Measurements from ENCODE around the gene CBX5. TPM values are rescaled to one million over a fixed set of nuclear protein-coding genes. Genes with fewer than 3 reads are reported as not detected.
"Not testable (repeated sequence)": the region's sequence is repeated elsewhere in the genome, so short reads cannot be mapped to it uniquely, and the experiment has no call there.

Gene CBX5
- total and polyA plus RNA-seq, 4 donors, result 114 to 138 (median 130) TPM

DNA sequence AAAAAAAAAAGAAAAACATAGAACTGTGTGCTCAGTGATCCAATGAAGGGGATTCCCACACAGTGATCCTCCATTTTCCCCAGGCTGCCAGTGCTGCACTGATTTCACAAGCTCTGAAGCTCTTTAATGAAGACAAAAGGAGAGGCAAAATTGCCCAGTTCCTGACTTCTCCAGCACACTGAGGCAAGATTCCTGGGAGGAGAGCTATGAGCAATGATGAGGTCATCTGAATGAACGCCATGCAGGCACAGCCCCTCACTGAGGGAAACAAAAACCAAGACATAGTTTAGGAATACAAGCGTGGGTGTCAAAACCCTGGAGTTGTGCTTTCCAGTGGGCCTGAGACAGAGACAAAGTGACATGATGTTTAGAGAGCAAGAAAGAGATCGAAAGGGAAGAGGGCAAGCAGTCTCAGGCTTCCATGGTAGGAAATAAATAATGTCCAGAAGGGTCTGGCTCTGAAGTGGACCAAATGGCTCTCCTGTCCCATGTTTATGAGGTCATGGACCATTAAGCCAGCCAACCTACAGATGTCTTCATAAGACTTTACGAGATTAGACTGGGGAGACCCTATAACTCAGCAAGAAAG lies 50.2 kb downstream of the CBX5 start:
- 49% methylated on average over 3 of the region's 4 CpGs for WGBS (ENCODE audit: insufficient coverage)
- DNase-seq (ENCODE audit: low read depth in 4 of 6, low spot score in 6 of 6), result peak in 1 of 6 donors; percentile 40
- Histone ChIP-seq H3K4me1 (ENCODE audit: control insufficient read depth, insufficient read depth, low read length) (peaks cover 10% of the 10 kb centered on the region), H3K36me3 (ENCODE audit: control insufficient read depth, insufficient read depth, low read length) (peaks cover 6% of the 10 kb centered on the region), H3K4me3 (ENCODE audit: low read depth, low read length) (no peak overlapping the region), H3K9me3 (ENCODE audit: control insufficient read depth, insufficient read depth, low read length) (no peaks in the 10 kb centered on the region), H3K27me3 (ENCODE audit: control insufficient read depth, insufficient read depth, low read length) (no peaks in the 10 kb centered on the region), H3K27ac (ENCODE audit: low read depth, low read length) (peak overlapping the region; percentile 83)

DNA sequence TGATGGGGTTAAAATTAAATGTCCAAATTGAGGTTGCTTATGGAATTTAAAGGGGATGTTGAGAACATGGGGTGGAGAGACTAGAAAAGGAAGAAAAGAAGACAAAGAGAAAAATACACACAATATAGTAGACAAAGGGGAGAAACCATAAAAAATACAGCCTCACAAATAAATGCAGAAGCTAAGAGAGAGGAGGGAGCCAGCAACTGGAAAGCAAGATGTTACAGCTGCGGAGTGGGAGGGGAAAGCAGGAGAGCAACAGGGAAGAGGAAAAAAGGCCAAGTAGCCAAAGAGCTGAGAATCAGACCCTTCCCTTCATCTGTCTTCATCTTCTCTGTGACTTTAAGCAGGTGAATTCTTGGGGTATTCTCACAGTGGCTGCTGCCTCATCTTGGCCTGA lies 51.5 kb downstream of the CBX5 start:
- Histone ChIP-seq H3K36me3 (ENCODE audit: control insufficient read depth, insufficient read depth, low read length) (peaks cover 2% of the 10 kb centered on the region), H3K4me1 (ENCODE audit: control insufficient read depth, insufficient read depth, low read length) (peaks cover 10% of the 10 kb centered on the region), H3K27me3 (ENCODE audit: control insufficient read depth, insufficient read depth, low read length) (no peaks in the 10 kb centered on the region), H3K9me3 (ENCODE audit: control insufficient read depth, insufficient read depth, low read length) (no peaks in the 10 kb centered on the region), H3K27ac (ENCODE audit: low read depth, low read length) (peak overlapping the region; percentile 25), H3K4me3 (ENCODE audit: low read depth, low read length) (no peak overlapping the region)
- DNase-seq (ENCODE audit: low read depth in 4 of 6, low spot score in 6 of 6), result peak in 1 of 6 donors; percentile 64
- WGBS (ENCODE audit: insufficient coverage), result no CpG with 5 or more reads among the region's 1 CpG

DNA sequence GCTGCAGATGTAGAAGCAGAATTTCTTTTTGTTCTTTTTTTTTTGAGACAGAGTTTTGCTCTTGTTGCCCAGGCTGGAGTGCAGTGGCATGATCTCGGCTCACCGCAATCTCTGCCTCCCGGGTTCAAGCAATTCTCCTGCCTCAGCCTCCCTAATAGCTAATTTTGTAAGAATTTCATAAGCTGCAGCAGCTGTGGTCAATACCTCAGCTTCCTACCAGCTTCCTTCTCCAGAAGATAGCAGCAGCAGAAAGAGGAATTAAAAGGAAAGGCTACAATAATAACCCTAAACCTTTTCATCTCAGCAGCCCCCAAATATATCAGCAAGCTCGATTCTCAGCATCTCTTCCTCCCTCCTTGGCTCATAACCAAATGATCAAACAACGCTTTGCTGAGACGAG lies 52.0 kb downstream of the CBX5 start:
- not testable (repeated sequence) for H3K4me3 ChIP-seq (ENCODE audit: low read depth, low read length); H3K9me3 ChIP-seq (ENCODE audit: control insufficient read depth, insufficient read depth, low read length); DNase-seq (ENCODE audit: low read depth in 4 of 6, low spot score in 6 of 6); H3K27me3 ChIP-seq (ENCODE audit: control insufficient read depth, insufficient read depth, low read length); H3K36me3 ChIP-seq (ENCODE audit: control insufficient read depth, insufficient read depth, low read length)
- peak overlapping the region; percentile 25 for H3K27ac ChIP-seq (ENCODE audit: low read depth, low read length)
- WGBS (ENCODE audit: insufficient coverage), result no CpG with 5 or more reads among the region's 6 CpGs
- H3K4me1 ChIP-seq (ENCODE audit: control insufficient read depth, insufficient read depth, low read length), result peaks cover 10% of the 10 kb centered on the region

DNA sequence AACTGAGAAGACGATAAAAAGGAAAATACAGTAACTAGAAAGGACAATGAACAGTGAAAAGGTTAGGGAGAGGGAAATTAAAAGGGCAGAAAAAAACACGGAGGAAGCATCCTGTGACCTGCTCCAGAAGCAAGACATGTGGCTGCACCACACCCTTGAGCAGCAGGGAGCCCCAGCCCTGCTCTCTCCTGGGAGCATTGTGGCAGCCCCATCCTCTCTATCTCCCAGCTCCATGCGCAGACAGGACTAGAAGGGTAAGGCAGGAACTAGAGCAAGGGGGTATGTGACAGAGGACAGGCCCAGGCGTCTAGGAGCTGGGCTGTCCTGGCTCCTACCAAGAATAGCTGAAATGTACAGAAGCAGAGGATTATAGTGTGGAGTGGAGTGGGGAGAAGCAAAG lies 52.5 kb downstream of the CBX5 start:
- WGBS (ENCODE audit: insufficient coverage), result 60% methylated on average over 1 of the region's 4 CpGs
- no peak for DNase-seq (ENCODE audit: low read depth in 4 of 6, low spot score in 6 of 6)
- H3K9me3 ChIP-seq (ENCODE audit: control insufficient read depth, insufficient read depth, low read length), result no peaks in the 10 kb centered on the region
- no peak overlapping the region for H3K4me3 ChIP-seq (ENCODE audit: low read depth, low read length)
- H3K27ac ChIP-seq (ENCODE audit: low read depth, low read length), result no peak overlapping the region
- H3K36me3 ChIP-seq (ENCODE audit: control insufficient read depth, insufficient read depth, low read length), result no peaks in the 10 kb centered on the region
- no peaks in the 10 kb centered on the region for H3K27me3 ChIP-seq (ENCODE audit: control insufficient read depth, insufficient read depth, low read length)
- peaks cover 10% of the 10 kb centered on the region for H3K4me1 ChIP-seq (ENCODE audit: control insufficient read depth, insufficient read depth, low read length)

DNA sequence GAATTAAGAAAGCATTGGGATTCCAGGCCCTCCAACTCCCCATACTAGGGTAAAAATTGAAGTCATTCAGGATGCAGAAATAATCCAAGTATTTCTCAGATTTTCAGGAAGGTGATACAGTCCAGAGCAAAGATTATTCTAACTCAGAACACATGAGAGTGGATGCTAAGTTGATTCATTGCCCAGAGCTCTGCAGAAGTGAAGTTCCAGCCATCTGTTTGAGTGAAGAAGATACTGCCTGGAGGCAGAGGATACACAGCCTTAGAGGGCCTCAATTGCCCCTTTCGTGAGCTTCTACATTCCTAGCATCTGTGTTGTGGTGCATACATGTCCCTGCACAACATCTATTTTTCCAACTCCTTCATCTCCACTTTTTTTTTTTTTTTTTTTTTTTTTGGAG lies 54.3 kb downstream of the CBX5 start:
- Histone ChIP-seq H3K27me3 (ENCODE audit: control insufficient read depth, insufficient read depth, low read length) (no peaks in the 10 kb centered on the region), H3K4me1 (ENCODE audit: control insufficient read depth, insufficient read depth, low read length) (peaks cover 10% of the 10 kb centered on the region), H3K27ac (ENCODE audit: low read depth, low read length) (no peak overlapping the region), H3K36me3 (ENCODE audit: control insufficient read depth, insufficient read depth, low read length) (no peaks in the 10 kb centered on the region), H3K9me3 (ENCODE audit: control insufficient read depth, insufficient read depth, low read length) (no peaks in the 10 kb centered on the region), H3K4me3 (ENCODE audit: low read depth, low read length) (no peak overlapping the region)
- DNase-seq (ENCODE audit: low read depth in 4 of 6, low spot score in 6 of 6), result no peak
- WGBS (ENCODE audit: insufficient coverage), result no CpG with 5 or more reads among the region's 1 CpG

DNA sequence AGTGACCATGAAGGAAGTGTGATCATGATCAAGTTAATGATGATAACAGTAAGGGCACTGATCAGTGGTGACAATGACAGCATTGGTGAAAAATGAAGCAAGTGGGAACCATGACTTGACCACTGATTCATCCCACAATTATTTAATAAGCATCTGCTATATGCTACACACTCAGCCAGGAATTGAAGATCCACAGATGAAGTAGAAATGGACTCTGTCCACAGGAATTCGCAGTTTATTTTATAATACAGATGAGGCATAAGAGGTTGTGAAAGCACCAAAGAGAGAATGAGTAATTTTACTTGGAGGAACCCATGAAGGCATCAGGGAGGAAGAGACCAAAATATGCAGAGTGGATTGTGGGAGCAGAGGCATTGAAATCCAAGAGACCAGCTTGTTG lies 57.3 kb downstream of the CBX5 start:
- WGBS (ENCODE audit: insufficient coverage), result 100% methylated on average over 1 of the region's 1 CpG
- H3K9me3 ChIP-seq (ENCODE audit: control insufficient read depth, insufficient read depth, low read length), result no peaks in the 10 kb centered on the region
- H3K4me1 ChIP-seq (ENCODE audit: control insufficient read depth, insufficient read depth, low read length), result peaks cover 6% of the 10 kb centered on the region
- H3K27me3 ChIP-seq (ENCODE audit: control insufficient read depth, insufficient read depth, low read length), result no peaks in the 10 kb centered on the region
- no peak overlapping the region for H3K27ac ChIP-seq (ENCODE audit: low read depth, low read length)
- no peak overlapping the region for H3K4me3 ChIP-seq (ENCODE audit: low read depth, low read length)
- no peak for DNase-seq (ENCODE audit: low read depth in 4 of 6, low spot score in 6 of 6)
- H3K36me3 ChIP-seq (ENCODE audit: control insufficient read depth, insufficient read depth, low read length), result no peaks in the 10 kb centered on the region

DNA sequence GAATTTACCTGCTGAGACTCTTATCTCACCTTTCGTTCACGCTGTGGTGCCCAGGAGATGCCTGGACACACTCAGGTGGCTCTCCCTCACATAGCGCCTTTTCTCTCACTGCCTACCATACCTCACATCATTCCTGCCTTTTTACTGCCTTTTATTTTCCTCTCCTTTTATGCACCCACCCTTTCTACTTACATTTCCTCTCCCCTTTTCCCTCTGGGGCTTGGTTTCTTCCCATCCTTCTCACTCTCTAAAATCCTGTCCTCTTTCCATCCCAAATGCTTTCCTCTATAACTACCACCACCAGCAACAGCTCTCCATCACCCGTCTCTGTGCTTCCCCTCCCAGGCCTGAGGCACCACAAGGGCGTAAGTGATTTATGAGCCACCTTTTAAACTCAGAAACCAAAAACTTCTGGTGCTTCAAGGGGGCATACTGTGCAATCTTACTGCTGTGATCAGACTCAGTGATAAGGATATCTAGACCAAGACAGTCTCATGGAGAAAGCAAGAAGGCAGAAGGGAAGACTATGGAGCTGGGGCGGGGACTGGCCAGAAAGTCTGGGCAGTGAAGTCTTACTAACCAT lies 58.4 kb downstream of the CBX5 start:
- Histone ChIP-seq H3K4me3 (ENCODE audit: low read depth, low read length) (no peak overlapping the region), H3K27me3 (ENCODE audit: control insufficient read depth, insufficient read depth, low read length) (peaks cover 4% of the 10 kb centered on the region), H3K4me1 (ENCODE audit: control insufficient read depth, insufficient read depth, low read length) (peaks cover 18% of the 10 kb centered on the region), H3K36me3 (ENCODE audit: control insufficient read depth, insufficient read depth, low read length) (no peaks in the 10 kb centered on the region), H3K27ac (ENCODE audit: low read depth, low read length) (no peak overlapping the region), H3K9me3 (ENCODE audit: control insufficient read depth, insufficient read depth, low read length) (no peaks in the 10 kb centered on the region)
- no peak for DNase-seq (ENCODE audit: low read depth in 4 of 6, low spot score in 6 of 6)
- WGBS (ENCODE audit: insufficient coverage), result 95% methylated on average over 4 of the region's 6 CpGs

DNA sequence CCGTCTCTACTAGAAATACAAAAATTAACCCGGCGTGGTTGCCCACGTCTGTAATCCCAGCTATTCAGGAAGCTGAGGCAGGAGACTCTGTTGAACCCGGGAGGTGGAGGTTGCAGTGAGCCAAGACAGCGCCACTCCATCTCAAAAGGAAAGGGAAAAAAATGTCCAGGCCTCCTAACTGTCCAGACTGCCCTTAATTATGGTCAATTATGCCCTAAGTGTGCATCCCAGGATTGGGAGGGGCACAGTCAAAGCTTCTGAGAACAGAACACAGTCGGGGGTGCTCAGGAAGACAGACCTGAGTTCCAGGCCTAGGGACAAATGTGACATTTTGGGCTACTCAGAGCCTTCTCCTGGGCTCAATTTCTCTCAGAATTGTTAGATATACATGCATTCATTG lies 59.4 kb downstream of the CBX5 start:
- Histone ChIP-seq H3K27ac (ENCODE audit: low read depth, low read length) (no peak overlapping the region), H3K4me3 (ENCODE audit: low read depth, low read length) (no peak overlapping the region), H3K9me3 (ENCODE audit: control insufficient read depth, insufficient read depth, low read length) (no peaks in the 10 kb centered on the region), H3K4me1 (ENCODE audit: control insufficient read depth, insufficient read depth, low read length) (peaks cover 26% of the 10 kb centered on the region), H3K36me3 (ENCODE audit: control insufficient read depth, insufficient read depth, low read length) (no peaks in the 10 kb centered on the region), H3K27me3 (ENCODE audit: control insufficient read depth, insufficient read depth, low read length) (peaks cover 8% of the 10 kb centered on the region)
- 67% methylated on average over 4 of the region's 7 CpGs for WGBS (ENCODE audit: insufficient coverage)
- DNase-seq (ENCODE audit: low read depth in 4 of 6, low spot score in 6 of 6), result no peak

DNA sequence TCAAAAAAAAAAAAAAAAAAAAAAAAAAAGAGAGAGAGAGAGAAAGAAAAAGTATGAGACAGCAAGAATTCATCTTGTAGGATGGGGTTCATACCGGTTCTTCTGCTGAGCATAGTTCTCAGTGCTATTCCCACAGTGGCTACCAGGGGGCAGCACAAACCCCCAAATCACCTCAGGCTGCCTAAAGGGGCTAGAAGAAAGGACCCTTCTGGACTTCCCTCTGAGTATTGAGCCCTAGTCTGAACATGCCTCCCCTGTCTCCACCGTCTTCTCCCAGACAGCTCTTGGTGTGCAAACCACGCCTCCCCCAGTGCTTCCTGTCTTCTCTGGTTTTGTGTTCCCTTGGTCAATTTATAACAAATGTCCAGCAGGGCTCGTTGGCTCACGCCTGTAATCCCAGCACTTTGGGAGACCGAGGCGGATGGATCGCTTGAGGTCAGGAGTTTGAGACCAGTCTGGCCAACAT lies 59.8 kb downstream of the CBX5 start:
- 39% methylated on average over 7 of the region's 8 CpGs for WGBS (ENCODE audit: insufficient coverage)
- Histone ChIP-seq H3K27ac (ENCODE audit: low read depth, low read length) (no peak overlapping the region), H3K4me1 (ENCODE audit: control insufficient read depth, insufficient read depth, low read length) (peaks cover 29% of the 10 kb centered on the region), H3K36me3 (ENCODE audit: control insufficient read depth, insufficient read depth, low read length) (no peaks in the 10 kb centered on the region), H3K4me3 (ENCODE audit: low read depth, low read length) (no peak overlapping the region), H3K9me3 (ENCODE audit: control insufficient read depth, insufficient read depth, low read length) (no peaks in the 10 kb centered on the region), H3K27me3 (ENCODE audit: control insufficient read depth, insufficient read depth, low read length) (peaks cover 8% of the 10 kb centered on the region)
- peak; percentile 71 to 95 (median 79) for DNase-seq (ENCODE audit: low read depth in 4 of 6, low spot score in 6 of 6)

DNA sequence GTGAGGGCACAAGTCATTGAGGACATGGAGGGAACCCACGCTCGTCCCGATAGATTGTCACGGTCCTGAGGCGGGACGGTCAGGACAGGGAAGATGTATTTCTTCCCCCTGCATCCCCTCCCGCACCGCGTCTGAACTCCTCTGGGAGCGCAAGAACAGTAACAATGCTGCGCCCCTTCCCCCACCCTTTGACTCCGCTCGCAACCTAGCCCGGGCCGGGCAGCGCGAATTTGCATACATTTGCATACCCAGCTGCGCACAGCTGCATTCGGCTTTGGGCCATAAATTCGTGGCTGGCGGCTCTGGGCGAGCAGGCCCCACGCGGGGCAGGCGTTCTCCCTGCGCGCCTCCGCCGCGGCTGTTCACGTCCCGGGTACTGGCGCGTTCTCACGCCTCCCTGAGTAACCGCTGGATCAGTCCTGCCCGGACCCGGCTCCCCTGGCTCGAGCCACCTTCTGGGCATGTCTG lies 62.1 kb downstream of the CBX5 start:
- Histone ChIP-seq H3K4me3 (ENCODE audit: low read depth, low read length) (peak overlapping the region; percentile 46), H3K36me3 (ENCODE audit: control insufficient read depth, insufficient read depth, low read length) (no peaks in the 10 kb centered on the region), H3K4me1 (ENCODE audit: control insufficient read depth, insufficient read depth, low read length) (peaks cover 38% of the 10 kb centered on the region), H3K9me3 (ENCODE audit: control insufficient read depth, insufficient read depth, low read length) (no peaks in the 10 kb centered on the region), H3K27ac (ENCODE audit: low read depth, low read length) (peak overlapping the region; percentile 47), H3K27me3 (ENCODE audit: control insufficient read depth, insufficient read depth, low read length) (peaks cover 8% of the 10 kb centered on the region)
- DNase-seq (ENCODE audit: low read depth in 4 of 6, low spot score in 6 of 6), result peak in 3 of 6 donors; percentile 31 to 85 (median 69)
- 2% methylated on average over 39 of the region's 39 CpGs for WGBS (ENCODE audit: insufficient coverage)

Measured in spinal cord (tissue), 10 donors.